Panc1 (cell line): ENCODE data around the gene CRABP1. TPM values are rescaled to one million over a fixed set of nuclear protein-coding genes. Genes with fewer than 3 reads are reported as not detected.

ENCODE experiments used
- ATAC-seq: fragments of 200-7000 bp; cut with Tn5 transposase; 2 replicates; pipeline ENCODE4 v1.9.1; 2020; ENCODE audit warnings: mild to moderate bottlenecking, moderate library complexity
- BruUV-seq: library from RNA; stranded (reverse); fragments of 400-500 nt; replicated peaks from 2 replicates; lab custom pipeline; 2021; lab: Mats Ljungman, UMichigan
- CTCF ChIA-PET: fragments of 300-600 bp; sonication (Branson Sonifier 250); formaldehyde crosslinking; loops from one replicate; lab custom pipeline; 2022; ENCODE audit warnings: antibody characterized with exemption; lab: Charles Lee
- POLR2A ChIA-PET: fragments of 300-600 bp; sonication (Branson Sonifier 250); formaldehyde crosslinking; loops from one replicate; lab custom pipeline; 2022; ENCODE audit warnings: antibody characterized with exemption; lab: Charles Lee
- DNase-seq: peaks from one replicate; pipeline ENCODE4 v3.0.0-alpha.2; 2010; ENCODE audit warnings: low read depth, low spot score
- H3K27ac ChIP-seq: 2 replicates; pipeline ENCODE4 v1.5.1; 2011; ENCODE audit warnings: mild to moderate bottlenecking, low read length, inconsistent platforms
- H3K27me3 ChIP-seq: fragments of 200-500 bp; sonication (Bioruptor generic); 2 replicates; pipeline ENCODE4 v1.6.0; 2014; ENCODE audit warnings: low read length, inconsistent platforms; ENCODE audit not compliant: control insufficient read depth, insufficient read depth
- H3K36me3 ChIP-seq: fragments of 200-500 bp; sonication (Bioruptor generic); 2 replicates; pipeline ENCODE4 v1.5.1; 2014; ENCODE audit warnings: inconsistent platforms, mild to moderate bottlenecking, low read length, moderate library complexity; ENCODE audit not compliant: control insufficient read depth, insufficient read depth
- H3K4me1 ChIP-seq: 2 replicates; pipeline ENCODE4 v1.5.1; 2011; ENCODE audit warnings: inconsistent platforms, mild to moderate bottlenecking, low read length, moderate library complexity; ENCODE audit not compliant: control insufficient read depth, insufficient read depth
- H3K4me3 ChIP-seq, 2 experiments: 2 replicates each; pipeline ENCODE4 v1.5.1; 2011 to 2012; ENCODE audit warnings: low read depth in 2 of 2, low read length in 2 of 2, mild to moderate bottlenecking in 2 of 2, inconsistent platforms in 1 of 2, moderate library complexity in 1 of 2
- H3K9me3 ChIP-seq: fragments of 200-500 bp; sonication (Bioruptor generic); 2 replicates; pipeline ENCODE4 v1.5.1; 2014; ENCODE audit warnings: low read depth, mild to moderate bottlenecking, inconsistent platforms, low read length, moderate library complexity; ENCODE audit not compliant: control insufficient read depth, insufficient read depth
- POLR2AphosphoS5 ChIP-seq: IDR thresholded peaks from 2 replicates; pipeline ENCODE4 v1.6.1; 2012; ENCODE audit warnings: mild to moderate bottlenecking, low read depth, low read length, moderate library complexity
- SIN3A ChIP-seq: IDR thresholded peaks from 2 replicates; pipeline ENCODE4 v1.6.1; 2012; ENCODE audit warnings: low read depth, mild to moderate bottlenecking, low read length, moderate library complexity, borderline replicate concordance; ENCODE audit not compliant: insufficient read depth
- TCF7L2 ChIP-seq: IDR thresholded peaks from 2 replicates; pipeline ENCODE4 v1.6.1; 2011; ENCODE audit warnings: mild to moderate bottlenecking, low read depth, low read length, inconsistent platforms
- in situ Hi-C: cut with HindIII; loops from 2 replicates; pipeline ENCODE4 v1.10.0; 2016; ENCODE audit warnings: low sequenced_read_pairs, low pct_unique_long_range_greater_than_20kb
- intact Hi-C: fragments of 100-400 bp; cut with micrococcal nuclease; formaldehyde crosslinking; loops from one replicate; pipeline ENCODE4 v1.10.0; 2022; ENCODE audit not compliant: unreplicated experiment
- total RNA-seq: library from RNA; stranded (reverse); gene quantifications from one replicate; pipeline ENCODE4 v1.2.1, GENCODE V29; 2021; ENCODE audit not compliant: unreplicated experiment
- TF ChIP-seq, protein P1 (sequence below): fragments of 450-650 bp; IDR thresholded peaks from 2 replicates; pipeline ENCODE4 v1.5.1; 2017; ENCODE audit warnings: mild to moderate bottlenecking
- TF ChIP-seq, protein P2 (sequence below), 2 experiments: IDR thresholded peaks; 2 replicates each; pipeline ENCODE4 v1.6.1; 2011 to 2012; ENCODE audit warnings: low read depth in 2 of 2, control low read depth in 1 of 2, low read length in 1 of 2, mild to moderate bottlenecking in 1 of 2, moderate library complexity in 1 of 2; ENCODE audit not compliant: insufficient read depth in 1 of 2

The CRABP1 gene
- total RNA-seq, 1 experiment from 2014 or later, result 6.7 TPM

DNA sequence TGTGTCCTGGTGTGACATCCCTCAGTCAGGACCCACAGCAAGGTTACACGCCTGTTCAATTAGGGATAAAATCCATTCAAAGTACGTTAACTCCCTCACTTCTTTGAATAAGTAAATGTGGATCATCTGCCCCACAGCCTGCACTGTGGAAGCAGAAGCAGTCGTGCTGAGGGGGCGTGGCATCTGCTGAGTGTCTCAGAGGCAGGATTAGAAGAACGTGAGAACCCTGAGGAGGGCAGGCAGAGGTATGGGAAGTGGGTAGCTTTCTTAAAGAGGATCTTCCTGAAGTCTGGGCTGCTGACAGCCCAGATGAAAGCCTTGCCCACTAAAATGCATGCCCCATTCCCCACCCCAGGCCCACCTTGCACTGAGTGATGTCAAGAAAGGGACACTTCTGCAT lies 28.5 kb downstream of the CRABP1 start:
- Histone ChIP-seq H3K27me3 (peaks cover 2% of the 10 kb centered on the region; the same call in 1 of the 2 replicates), H3K4me3 (no peak overlapping the region), H3K36me3 (no peaks in the 10 kb centered on the region), H3K27ac (no peak overlapping the region), H3K9me3 (no peaks in the 10 kb centered on the region), H3K4me1 (no peaks in the 10 kb centered on the region)
- ATAC-seq (no peak), DNase-seq (no peak)
- TF ChIP-seq TCF7L2 (no peak), POLR2AphosphoS5 (no peak), SIN3A (no peak)
- TF ChIP-seq, protein P1, sequence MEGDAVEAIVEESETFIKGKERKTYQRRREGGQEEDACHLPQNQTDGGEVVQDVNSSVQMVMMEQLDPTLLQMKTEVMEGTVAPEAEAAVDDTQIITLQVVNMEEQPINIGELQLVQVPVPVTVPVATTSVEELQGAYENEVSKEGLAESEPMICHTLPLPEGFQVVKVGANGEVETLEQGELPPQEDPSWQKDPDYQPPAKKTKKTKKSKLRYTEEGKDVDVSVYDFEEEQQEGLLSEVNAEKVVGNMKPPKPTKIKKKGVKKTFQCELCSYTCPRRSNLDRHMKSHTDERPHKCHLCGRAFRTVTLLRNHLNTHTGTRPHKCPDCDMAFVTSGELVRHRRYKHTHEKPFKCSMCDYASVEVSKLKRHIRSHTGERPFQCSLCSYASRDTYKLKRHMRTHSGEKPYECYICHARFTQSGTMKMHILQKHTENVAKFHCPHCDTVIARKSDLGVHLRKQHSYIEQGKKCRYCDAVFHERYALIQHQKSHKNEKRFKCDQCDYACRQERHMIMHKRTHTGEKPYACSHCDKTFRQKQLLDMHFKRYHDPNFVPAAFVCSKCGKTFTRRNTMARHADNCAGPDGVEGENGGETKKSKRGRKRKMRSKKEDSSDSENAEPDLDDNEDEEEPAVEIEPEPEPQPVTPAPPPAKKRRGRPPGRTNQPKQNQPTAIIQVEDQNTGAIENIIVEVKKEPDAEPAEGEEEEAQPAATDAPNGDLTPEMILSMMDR, result no peak
- TF ChIP-seq, protein P2, sequence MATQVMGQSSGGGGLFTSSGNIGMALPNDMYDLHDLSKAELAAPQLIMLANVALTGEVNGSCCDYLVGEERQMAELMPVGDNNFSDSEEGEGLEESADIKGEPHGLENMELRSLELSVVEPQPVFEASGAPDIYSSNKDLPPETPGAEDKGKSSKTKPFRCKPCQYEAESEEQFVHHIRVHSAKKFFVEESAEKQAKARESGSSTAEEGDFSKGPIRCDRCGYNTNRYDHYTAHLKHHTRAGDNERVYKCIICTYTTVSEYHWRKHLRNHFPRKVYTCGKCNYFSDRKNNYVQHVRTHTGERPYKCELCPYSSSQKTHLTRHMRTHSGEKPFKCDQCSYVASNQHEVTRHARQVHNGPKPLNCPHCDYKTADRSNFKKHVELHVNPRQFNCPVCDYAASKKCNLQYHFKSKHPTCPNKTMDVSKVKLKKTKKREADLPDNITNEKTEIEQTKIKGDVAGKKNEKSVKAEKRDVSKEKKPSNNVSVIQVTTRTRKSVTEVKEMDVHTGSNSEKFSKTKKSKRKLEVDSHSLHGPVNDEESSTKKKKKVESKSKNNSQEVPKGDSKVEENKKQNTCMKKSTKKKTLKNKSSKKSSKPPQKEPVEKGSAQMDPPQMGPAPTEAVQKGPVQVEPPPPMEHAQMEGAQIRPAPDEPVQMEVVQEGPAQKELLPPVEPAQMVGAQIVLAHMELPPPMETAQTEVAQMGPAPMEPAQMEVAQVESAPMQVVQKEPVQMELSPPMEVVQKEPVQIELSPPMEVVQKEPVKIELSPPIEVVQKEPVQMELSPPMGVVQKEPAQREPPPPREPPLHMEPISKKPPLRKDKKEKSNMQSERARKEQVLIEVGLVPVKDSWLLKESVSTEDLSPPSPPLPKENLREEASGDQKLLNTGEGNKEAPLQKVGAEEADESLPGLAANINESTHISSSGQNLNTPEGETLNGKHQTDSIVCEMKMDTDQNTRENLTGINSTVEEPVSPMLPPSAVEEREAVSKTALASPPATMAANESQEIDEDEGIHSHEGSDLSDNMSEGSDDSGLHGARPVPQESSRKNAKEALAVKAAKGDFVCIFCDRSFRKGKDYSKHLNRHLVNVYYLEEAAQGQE (IDR thresholded peaks at IDR 0.05; ENCODE audit: insufficient read depth in 1 of 2, low read depth in 2 of 2, low read length in 1 of 2), result no peak
- intact Hi-C loops (no loop called here), in situ Hi-C loops (no loop called here)
- CTCF ChIA-PET, result no interaction called here
- POLR2A ChIA-PET, result no interaction called here
- no TSS peak for BruUV-seq

DNA sequence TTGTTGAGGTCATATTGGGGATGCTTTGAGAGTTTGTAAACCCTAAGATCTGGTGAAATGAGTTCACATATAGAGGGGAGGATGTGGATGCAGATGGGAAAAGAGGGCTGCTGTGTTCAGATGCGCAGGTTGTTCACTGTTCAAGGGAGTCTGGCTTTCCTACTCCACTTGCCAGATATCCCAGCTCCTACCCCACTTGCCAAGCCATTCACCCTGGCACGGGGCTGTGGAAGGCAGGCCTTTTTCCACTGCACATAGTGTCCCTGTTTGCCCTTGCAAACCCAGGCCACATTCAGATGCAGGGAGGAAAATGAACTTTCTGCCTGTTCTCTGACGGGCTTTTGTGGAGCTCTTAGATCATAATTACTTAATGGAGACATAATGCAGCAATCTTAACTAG lies 29.0 kb downstream of the CRABP1 start:
- Histone ChIP-seq H3K9me3 (no peaks in the 10 kb centered on the region), H3K4me1 (no peaks in the 10 kb centered on the region), H3K27me3 (peaks cover 2% of the 10 kb centered on the region; the same call in 1 of the 2 replicates), H3K27ac (no peak overlapping the region), H3K36me3 (no peaks in the 10 kb centered on the region), H3K4me3 (no peak overlapping the region)
- in situ Hi-C loops, result no loop called here
- intact Hi-C loops, result no loop called here
- ChIA-PET CTCF (interaction anchor here (0.6 kb wide), 1 partner anchor 238 kb away, joined by 11 read pairs; no protein-coding TSS in a partner anchor), POLR2A (no interaction called here)
- no TSS peak for BruUV-seq
- DNase-seq (no peak), ATAC-seq (no peak)
- TF ChIP-seq, protein P1, result no peak
- TF ChIP-seq TCF7L2, result no peak
- TF ChIP-seq POLR2AphosphoS5, result no peak
- TF ChIP-seq, protein P2 (IDR thresholded peaks at IDR 0.05; ENCODE audit: insufficient read depth in 1 of 2, low read depth in 2 of 2, low read length in 1 of 2), result no peak
- no peak for TF ChIP-seq SIN3A
